HUDEP-2 (cell line): Measurements from ENCODE around the gene KIAA1614.

Experiments used
- DNase-seq, 76 experiments: peaks; one replicate each; lab custom pipeline; 2025; ENCODE audit not compliant: unreplicated experiment in 76 of 76; lab: John Stamatoyannopoulos, UW

KIAA1614 gene, protein sequence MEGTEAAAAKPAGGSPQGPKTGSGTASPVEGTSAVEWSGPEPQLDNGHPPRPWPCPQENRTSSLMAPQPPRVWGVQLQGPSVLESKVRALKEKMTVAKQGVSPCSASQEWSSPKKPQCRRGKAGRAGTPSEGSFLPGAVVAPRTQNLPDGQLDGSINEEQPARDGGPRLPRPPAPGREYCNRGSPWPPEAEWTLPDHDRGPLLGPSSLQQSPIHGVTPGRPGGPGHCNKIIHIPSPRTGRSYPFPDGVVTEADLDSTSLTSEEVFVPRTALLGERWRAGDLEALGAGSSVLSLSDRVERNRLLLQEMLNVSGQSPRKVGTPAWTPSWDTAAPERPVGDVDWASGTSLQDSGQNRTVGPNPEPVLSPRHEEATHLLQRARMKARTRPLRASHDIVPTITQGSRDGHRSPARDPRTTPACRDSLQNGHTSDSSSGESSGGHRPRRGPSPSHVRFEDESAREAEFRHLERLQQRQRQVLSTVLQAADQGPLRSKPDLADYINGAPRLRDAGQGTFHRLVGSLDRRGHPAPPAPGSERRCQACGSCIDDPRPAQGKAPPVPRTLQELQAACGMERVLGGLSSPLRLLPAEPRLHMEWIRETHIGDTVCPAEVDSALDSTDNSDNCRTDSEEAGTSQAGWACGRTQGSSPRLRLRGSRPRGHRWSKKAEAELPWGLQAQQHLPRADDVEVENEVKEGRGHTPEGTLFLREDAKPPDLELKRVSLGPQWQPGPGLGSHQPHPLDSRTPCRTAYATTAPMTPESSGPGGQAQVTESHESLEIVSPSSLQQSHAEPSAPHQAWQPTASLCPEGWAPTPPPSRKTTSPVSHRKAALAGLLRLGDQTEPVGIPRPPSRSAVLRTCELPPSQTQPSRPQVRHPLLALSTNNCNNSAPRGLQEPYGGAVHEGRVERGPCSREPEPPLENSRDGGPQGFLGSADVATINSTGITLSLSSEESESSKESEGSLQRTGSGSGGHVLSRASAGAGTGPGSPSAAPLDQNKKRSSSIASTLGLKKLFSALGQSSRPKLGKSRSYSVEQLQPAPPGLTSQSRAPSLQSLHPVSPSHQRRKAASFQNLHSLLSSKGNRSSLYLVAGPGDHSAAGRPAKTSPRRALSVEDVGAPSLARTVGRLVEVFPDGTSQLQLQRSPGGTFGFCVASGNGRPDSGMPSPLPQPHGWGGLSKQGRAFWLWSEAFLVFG

DNA sequence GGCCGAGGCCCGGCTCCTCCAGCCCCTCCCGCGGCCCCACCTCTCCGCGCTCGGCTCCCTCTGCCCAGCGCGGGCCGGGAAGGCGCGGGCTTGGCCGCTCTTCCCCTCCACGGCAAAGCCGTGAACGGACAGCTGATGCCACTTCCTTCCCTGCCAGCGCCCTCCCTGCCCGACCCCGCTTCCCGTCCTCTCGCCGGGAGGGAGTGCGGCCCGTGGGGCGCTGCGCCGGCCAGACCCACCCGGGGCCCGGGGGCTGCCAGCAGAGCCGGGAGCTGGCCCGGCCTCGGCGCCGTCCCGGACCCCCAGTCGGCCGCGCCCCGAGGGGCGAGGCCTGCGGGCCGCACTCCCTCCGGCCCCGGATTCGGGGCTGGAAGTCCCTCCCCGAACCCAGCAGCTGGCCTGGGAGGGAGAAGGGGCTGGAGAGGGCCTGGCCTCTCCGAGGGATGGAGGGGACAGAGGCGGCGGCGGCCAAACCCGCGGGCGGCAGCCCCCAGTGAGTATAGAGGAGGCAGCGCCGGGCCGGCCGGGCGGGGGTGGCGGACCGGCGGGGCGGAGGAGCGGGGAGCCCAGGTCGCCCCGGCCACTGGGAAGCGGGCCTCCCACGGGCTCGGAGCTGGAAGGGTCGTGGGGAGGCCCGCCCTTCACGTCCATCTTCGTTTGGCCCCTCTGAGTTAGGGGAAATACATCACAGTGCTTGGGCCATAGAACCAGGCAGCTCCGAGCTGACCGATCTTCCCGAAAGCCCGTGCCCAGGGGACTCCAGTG lies at the start of gene KIAA1614:
Gene KIAA1614 (plus strand): TSS at position 97 of the 765 bp plus-strand sequence. CDS start 347 bp downstream, at position 444.
- DNase-seq: no peak

DNA sequence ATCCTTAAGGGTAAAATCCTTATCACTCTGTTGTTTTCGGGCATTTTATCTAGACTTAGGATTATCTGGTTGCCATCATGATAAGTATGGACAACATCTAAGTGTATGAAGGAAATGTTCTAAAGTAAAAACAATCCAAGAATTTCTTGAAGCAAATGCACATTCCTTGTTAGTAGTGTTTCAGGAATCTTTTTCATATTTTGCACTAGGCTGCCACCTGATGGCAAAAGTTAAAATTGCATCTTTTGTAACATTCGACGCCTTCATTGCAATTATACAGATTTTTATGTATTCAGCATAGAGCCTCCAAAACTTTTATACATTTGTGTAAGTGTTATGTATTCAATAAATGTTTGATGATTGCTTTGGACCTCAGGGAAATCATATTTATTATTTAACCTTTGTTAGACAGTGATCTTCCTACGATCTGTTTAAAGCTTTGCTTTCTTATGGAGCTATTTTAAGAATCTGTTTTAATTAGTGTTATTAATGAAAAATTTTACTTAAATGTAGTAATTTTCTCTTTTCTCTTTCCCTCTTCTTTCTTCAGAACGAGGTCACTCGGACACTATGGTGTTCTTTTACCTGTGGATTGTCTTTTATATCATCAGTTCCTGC lies 49.4 kb upstream of the KIAA1614 start:
- DNase-seq: peak in 21 of 76 experiments; percentile 0 to 41 (median 15)

DNA sequence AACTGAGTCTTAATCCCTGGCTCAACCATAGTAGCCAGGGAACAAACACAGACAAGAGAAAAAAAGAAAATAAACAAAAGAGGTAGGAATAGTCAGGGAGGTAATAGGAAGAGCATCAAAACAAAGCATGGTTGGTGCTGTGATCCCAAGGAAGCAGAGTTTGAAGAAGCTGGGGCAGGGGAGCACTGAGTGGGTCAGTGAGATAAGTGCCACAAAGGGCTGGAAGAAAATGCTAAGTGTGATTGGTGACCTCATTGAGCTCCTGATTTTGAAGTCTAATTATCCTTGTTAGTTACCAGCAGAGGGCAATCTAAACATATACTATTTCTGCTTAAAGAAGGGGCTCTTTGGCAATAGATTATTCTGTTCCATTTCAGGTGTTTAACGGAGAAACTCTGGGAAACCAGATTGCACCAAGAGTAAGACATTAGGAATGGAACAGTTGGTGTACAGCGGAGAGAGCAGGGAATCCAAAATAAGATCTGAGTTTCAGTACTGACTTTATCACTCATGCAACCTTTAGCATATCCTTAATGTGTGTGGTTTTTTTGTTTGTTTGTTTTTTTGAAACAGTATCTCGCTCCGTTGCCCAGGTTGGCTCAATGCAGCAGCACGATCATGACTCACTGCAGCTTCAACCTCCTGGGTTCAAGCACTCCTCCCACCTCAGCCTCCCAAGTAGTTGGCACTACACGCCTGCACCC lies 30.7 kb upstream of the KIAA1614 start:
- DNase-seq: peak in 15 of 76 experiments; percentile 2 to 31 (median 20)

DNA sequence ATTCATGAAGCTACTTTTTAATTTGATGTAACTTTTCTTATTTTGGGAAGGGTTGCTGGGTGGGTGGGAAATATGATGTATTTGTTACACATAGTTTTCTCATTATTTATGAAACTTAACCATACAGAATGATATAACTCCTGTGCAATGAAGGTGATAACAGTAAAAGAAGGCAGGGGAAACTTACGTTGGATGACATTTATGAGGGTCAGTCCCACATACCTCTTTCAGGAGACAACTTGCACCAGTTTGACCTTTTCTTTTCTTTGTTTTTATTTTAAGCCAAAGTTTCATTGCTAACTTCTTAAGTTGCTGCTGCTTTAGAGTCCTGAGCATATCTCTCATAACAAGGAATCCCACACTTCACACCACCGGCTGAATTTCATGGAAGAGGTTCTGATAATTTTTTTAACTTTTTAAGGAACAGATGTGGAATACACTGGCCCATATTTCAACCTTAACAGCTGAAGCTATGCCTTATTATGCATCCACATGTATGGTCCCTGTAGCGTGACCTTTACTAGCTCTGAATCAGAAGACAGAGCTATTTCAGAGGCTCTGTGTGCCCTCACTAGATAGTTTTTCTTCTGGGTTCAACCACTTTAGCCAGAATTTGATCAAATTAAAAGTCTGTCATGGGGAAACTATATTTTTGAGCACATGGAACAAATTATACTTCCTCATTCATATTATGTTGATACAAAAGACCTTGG lies 28.0 kb upstream of the KIAA1614 start:
- DNase-seq: no peak

GRCh38 chr1:180886338-180886737 lies 26.4 kb upstream of the KIAA1614 start:
- DNase-seq: no peak

GRCh38 chr1:180887841-180888240 lies 24.9 kb upstream of the KIAA1614 start:
- no peak for DNase-seq

DNA sequence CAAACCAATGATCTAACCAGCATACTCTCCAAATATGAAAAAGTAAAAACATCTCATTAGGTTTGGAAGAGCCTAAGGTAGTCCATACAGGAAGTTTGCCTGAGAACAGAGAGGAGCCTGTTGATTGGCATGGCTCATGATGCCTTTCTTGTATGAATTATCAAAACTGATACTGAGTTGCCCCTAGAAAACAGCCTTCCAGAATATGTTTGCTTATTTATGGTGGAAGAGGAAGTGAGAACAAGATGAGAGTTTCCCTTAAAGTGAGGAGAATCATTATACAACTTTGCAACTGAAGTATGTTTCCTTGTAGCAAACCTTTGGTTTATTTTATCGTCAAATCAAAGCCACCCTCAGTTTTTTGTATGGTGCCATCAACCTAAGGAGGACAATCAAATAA lies 23.8 kb upstream of the KIAA1614 start:
- DNase-seq: no peak

- DNase-seq: no peak
Observed at GRCh38 chr1:180889325-180889724, 23.4 kb upstream of the KIAA1614 start.

DNA sequence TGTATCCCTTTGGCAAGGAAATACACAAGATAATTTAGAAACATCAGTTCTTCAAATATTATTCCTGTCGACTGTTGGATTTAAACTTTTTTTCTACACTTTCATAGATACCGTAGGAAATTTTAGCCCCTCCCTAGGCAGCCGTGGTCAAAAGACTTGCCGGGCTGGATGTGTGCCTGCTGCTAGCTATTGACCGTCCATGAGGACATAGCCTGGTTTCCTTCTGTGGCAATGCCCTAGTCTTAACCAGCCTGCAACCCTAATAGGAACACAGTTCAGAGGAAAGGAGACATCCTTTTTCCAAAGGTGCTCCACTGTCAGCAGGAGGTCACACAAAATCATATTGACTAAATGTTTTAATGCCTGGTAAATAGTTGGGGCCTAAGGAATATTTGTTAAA lies 20.4 kb upstream of the KIAA1614 start:
- DNase-seq: no peak

- DNase-seq: no peak
Observed at GRCh38 chr1:180892675-180893074, 20.0 kb upstream of the KIAA1614 start.

- DNase-seq: no peak
Observed at GRCh38 chr1:180893614-180894013, 19.1 kb upstream of the KIAA1614 start.

DNA sequence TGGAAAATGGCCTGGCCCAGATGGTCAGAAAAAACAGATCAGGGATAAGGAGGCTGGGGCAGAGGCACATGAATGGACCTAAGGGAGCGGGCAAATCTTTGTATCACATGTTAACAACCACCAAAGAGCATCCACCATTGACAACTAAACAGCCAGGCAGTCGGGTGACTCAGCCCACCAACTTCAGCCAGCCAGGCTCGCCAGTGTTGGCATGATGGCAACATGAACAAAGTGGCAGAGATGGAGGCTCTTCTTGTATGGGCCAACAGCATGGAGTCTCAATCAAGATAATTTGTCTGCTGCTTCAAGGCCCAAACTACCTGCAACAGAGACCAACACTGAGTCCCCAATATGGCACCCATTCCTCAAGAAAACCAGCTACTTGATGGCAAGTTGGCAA lies 16.5 kb upstream of the KIAA1614 start:
- no peak for DNase-seq

DNA sequence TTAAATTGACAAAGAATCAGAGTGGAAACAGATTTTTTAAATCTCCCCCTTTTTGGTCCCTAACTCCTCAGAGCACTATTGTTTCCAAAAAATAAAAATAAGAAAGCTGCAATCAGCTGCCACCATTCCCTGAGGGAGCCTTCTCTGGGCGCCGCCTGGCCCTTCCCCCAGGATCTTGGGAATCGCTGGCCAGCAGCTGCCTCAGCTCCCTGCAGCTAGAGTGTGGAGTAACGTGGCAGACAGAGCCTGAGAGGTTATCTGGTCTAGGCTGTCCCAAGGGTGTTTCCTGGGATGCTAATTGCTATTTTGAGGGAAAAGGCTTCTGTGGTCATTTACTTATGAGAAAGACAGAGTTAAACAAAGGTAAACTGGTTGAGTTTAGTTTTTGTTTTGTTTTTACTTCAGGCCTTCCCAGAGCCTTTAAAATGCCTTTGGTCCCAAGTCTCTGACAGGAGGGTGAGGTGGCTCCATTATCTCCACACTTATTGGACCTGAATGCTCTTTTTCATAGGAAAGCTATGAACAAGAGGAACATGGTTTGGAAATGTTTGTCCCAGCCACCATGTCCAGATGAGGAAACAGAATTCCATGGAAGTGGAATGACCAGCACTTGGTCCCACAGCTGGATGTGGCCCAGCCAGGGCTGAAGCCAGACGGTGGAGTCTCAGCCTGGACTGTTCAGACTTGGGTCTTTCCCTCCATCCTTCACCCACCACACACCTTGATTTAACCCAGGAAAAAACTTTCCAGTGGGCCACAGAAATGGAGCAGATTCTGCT lies 14.1 kb upstream of the KIAA1614 start:
- no peak for DNase-seq

GRCh38 chr1:180899262-180899661 lies 13.4 kb upstream of the KIAA1614 start:
- DNase-seq: no peak

- DNase-seq: no peak
Observed at GRCh38 chr1:180901076-180901990, 11.4 kb upstream of the KIAA1614 start.

DNA sequence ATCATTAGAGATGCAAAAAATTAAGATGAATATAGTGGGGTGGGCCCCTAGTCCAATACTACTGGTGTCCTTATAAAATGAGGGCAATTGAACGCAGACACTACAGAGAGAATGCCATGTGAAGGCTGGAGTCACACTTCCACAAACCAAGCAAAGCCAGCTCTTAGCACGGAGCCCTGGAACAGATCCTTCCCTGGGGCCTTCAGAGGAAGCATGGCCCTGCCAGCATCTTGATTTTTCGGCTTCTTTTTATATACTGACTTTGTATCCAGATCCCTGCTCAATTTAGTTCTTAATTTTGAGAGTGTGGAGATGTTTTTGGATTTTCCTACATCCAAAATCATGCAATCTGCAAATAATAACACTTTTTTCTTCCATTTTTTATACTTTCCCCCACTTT lies 10.2 kb upstream of the KIAA1614 start:
- no peak for DNase-seq

DNA sequence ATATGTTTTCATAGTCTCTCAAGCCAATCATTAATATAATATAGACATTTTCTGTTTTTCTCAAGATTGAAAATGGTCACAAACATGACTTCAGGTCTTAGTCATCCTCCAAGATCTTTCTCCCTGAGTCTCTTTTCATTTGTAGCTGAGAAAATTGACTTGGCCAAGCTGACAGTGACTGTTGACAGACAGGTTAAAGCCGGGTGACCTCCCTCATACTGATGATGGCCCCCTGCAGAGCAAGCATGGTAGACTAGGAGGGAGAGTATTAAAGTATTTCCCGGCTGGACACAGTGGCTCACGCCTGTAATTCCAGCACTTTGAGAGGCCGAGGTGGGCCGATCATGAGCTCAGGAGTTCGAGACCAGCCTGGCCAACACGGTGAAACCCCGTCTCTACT lies 6.8 kb upstream of the KIAA1614 start:
- no peak for DNase-seq
